NCI-H748 (cell line): ENCODE data around the gene NUDT17.

Experiments
- DNase-seq: peaks from one replicate; lab custom pipeline; 2025; ENCODE audit not compliant: unreplicated experiment; lab: John Stamatoyannopoulos, UW

The NUDT17 gene

DNA sequence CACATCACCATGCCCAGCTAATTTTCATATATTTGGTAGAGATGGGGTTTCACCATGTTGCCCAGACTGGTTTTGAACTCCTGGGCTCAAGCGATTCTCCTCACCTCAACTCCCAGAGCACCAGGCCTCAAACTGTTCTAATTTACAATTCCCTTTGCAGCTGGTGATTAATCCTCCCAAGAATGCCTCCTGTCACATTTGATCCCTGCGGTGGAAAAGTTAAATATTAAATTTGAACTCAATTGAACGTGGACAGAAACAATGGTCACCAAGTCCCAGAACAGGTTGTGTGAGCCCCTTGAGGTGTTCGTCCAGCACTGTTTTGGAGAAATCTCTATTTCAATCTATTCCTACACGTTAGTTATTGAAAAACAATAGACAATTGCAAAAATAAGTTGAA is 42.2 kb downstream of the NUDT17 start:
- no peak for DNase-seq

DNA sequence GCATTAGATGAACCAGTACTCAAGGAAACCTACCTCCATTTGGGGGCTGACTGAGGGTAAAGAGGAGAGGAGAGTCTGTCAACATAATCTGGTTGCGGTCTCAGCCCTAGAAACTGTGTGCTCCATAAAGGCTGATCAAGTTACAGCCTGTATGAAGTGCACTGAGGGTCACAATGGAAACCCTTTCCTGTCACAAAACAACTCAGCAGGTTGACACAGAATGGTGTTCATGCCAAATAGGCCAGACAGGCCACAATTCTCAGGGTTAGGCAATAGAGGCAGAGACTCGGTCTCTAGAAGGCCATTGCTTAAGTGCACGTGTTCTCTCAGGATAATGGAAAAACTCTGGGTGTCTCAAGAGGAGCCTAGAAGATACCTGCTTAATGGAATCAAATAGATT is 44.3 kb downstream of the NUDT17 start:
- DNase-seq: peak; percentile 38

- DNase-seq: peak; percentile 44
Observed at GRCh38 chr1:145891143-145891542, 45.7 kb downstream of the NUDT17 start.

- DNase-seq: peak; percentile 98
Observed at GRCh38 chr1:145891587-145892485, 46.4 kb downstream of the NUDT17 start.

- peak; percentile 34 for DNase-seq
Observed at GRCh38 chr1:145892486-145893087, 47.2 kb downstream of the NUDT17 start.

- DNase-seq: no peak
Observed at GRCh38 chr1:145893306-145894055, 48.1 kb downstream of the NUDT17 start.

DNA sequence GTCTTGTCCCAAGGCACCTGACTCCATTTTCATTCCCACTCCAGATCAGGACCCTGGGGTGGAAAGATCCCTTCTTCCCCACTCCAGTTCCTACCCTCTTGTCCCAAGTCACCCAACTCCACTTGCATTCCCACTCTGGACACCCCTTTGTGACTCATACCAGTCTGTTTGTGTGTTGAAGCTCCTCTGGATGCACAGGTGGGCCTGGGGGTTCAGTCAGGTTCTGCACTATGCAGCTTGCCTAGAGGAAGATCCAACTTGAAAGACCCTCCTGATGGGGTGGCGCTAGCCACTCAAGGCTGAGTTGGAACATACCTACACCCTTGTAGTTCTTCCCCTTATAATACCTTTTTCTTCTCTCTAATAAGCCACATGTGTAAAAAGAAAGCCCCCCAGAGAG is 50.0 kb downstream of the NUDT17 start:
- no peak for DNase-seq

- DNase-seq: no peak
Observed at GRCh38 chr1:145897969-145898368, 52.5 kb downstream of the NUDT17 start.
